ENCODE results near the gene ANTXR1.
"Not testable (repeated sequence)": the region's sequence is repeated elsewhere in the genome, so short reads cannot be mapped to it uniquely, and the experiment has no call there.

ANTXR1 gene

GRCh38 chr2:69237070-69237670 lies 224.2 kb downstream of the ANTXR1 start:
- no peak for DNase-seq (ENCODE audit: low read depth)

GRCh38 chr2:69238449-69239031 lies 225.6 kb downstream of the ANTXR1 start:
- peak; percentile 83 for DNase-seq (ENCODE audit: low read depth)

DNA sequence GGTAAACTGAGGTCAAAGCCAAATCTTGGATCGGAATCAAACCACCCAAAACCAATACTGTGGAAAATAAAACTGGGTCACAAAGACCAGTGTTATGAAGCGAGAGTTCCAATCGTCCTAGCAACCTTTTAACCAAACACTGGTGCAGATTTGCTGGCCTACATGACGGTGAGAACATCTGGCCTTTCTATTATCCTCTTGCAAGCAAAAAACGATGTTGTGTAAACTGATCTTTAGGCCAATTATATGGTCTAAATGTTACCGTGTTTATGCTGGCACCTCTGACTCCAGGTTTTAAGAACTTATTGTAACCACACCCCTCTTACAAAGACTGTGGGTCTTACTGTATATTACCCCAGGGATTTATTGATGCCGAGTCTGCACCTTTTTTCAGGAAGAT lies 228.1 kb downstream of the ANTXR1 start:
- no peak for DNase-seq (ENCODE audit: low read depth)

DNA sequence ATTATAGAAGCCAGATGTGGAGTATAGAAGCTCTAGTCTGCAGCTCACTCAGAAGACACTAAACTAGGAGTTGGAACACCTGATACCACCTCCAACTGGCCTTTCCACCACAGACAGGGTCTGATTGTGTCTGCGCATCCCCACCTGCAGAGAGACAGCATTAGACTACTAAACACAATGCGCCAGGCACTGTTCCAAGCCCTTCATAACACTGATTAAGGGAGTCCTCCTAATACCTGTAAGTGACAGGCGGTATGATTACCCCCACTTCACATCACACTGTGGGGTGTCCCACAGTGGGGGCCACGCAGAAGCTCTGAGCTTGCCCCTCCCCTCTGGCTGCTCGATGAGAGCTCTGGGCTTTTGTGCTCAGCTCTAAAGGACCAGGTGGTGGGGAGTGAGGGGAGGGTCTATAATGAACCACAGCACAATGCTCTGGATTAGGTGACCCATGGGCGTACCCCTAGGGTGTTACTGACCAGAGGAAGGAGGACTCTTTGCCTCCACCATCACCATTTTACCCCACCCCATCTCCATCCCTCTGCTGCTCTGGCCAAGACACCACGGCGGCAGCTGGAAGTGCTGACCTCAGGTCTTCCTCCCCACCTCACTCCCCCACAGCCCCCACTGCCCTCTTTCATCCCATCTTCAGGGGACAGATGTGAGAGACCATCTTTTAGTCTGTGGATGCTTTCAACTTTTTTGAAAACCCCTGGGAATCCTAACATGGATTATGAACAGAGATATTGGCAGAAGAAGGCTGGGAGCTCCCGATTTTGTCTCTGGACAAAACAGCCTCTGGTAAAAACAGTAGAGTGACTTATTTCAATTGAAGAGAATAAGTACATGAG lies 228.9 kb downstream of the ANTXR1 start:
- no peak for DNase-seq (ENCODE audit: low read depth)

DNA sequence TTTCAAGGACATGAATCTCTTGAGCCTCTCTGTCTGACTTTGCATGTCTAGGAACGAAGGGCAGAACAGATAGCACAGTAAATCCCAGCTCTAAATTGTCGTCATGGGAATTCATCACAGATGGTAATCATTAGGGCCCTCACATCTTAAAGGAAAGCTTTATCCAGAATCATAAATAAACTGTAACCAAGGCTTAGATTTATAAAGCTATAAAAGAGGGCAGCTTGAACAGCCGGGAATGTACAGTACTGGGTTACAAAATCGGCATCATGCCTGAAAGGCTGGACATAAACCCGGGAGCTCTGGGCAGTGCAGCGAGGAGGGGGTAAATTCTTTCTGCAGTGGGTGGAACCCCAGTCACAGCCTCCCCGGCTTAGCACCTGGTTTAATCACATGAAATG lies 229.7 kb downstream of the ANTXR1 start:
- no peak for DNase-seq (ENCODE audit: low read depth)

DNA sequence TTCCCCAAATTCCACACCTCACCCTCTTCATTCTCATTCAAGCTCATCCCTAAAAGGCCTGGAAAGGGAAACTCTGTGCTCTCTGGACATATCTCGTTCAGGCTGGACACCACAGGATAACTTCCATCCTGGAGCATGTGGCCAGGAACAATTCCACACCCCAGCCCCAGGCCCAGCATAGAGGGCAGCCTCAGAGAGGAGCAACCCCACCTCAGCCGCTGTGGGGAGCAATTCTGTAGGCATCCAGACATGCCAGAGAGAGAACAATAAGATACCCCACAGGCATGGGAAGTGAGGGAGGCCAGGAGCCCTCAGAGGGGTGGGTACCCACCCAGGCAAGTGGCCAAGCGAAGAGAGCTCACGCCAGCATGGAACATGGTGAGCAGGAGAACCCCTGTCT lies 230.7 kb downstream of the ANTXR1 start:
- DNase-seq (ENCODE audit: low read depth), result no peak

GRCh38 chr2:69244882-69245281 lies 231.9 kb downstream of the ANTXR1 start:
- DNase-seq (ENCODE audit: low read depth), result no peak

- no peak for DNase-seq (ENCODE audit: low read depth)
Observed at GRCh38 chr2:69247583-69247982, 234.6 kb downstream of the ANTXR1 start.

- no peak for DNase-seq (ENCODE audit: low read depth)
Observed at GRCh38 chr2:69248232-69248631, 235.3 kb downstream of the ANTXR1 start.

DNA sequence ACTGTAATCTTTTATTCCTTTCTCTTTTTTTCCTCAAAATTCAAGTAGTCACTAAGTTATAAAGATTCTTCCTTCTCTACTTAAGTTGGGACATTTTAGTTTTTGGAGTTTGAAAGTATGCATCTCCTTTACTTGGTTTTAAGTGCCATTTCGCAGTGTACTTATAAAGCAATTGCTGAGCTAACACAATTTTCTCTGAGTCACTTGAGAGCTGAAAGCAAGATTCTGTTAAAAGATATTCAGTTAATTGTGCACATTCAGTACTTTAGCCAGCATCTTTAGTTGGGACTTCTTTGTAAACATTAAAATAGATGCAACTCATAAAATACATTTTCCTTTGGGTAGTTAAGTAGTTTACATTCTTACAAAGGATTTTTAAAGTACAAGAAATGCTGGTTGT lies 238.0 kb downstream of the ANTXR1 start:
- DNase-seq (ENCODE audit: low read depth), result no peak

DNA sequence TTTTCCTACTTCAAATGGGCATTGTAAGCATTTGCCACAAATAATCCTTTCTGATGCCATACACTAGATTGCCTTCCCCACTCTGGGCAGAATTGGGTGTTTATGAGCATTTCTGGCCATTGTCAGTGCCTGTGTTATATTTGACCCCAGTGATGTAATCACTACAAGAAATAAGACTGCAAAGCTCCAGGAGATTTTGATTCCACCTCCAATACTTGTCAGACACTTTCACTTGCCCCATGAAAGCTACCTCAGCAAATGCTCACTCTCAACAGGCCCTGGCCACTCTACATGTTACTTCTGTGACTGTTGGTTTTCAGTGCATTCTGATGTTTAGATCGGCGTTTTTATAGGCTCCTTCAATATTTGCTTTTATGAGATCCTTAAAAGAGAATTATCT lies 239.0 kb downstream of the ANTXR1 start:
- DNase-seq (ENCODE audit: low read depth), result no peak

GRCh38 chr2:69253112-69253511 lies 240.1 kb downstream of the ANTXR1 start:
- DNase-seq (ENCODE audit: low read depth), result no peak

DNA sequence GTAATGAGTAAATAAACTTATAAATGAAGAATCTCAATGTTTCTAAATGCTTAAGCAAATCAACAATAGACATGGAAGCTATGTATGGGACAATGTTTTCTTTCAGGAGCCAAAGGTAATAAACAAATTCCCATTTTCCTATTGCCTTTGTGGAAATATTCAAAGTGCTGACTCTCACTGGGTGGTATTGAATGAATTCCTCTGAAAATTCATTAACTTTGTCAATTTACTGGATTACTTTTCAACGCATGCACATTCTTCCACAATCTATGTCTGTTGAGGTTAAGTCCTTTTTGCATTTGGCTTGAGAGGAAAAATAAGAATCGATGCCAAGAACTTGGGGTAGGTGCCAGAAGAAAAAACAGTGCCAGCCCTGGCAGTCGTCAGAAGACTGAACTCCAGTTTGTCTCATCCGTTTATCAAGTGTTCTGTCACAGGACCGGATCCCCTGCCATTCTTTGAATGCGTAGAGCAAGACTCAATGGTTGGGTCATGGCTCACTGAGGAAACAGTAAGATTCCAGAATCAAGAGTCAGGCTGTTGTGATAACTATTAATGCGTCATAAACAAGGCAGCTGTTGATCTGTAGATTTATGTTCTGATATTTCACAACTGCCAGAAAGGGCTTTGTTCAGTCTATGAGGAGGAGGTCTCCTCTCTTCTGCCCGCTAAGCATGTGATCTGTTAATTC lies 240.8 kb downstream of the ANTXR1 start:
- DNase-seq (ENCODE audit: low read depth), result peak; percentile 98

GRCh38 chr2:69255760-69256159 lies 242.8 kb downstream of the ANTXR1 start:
- no peak for DNase-seq (ENCODE audit: low read depth)

DNA sequence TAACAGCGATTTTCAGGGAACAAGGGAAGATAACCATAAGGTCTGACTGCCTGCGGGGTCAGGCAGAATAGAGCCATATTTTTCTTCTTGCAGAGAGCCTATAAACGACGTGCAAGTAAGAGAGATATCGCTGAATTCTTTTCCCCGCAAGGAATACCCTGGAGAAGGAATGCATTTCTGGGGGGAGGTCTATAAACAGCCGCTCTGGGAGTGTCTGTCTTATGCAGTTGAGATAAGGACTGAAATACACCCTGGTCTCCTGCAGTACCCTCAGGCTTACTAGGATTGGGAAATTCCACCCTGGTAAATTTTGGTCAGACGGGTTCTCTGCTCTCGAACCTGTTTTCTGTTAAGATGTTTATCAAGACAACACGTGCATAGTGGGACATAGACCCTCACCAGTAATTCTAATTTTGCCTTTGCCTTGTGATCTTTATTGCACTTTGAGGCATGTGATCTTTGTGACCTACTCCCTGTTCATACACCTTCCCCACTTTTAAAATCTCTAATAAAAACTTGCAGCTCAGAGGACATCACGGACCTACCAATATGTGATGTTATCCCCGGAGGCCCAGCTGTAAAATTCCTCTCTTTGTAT lies 247.1 kb downstream of the ANTXR1 start:
- DNase-seq (ENCODE audit: low read depth), result not testable (repeated sequence)

DNA sequence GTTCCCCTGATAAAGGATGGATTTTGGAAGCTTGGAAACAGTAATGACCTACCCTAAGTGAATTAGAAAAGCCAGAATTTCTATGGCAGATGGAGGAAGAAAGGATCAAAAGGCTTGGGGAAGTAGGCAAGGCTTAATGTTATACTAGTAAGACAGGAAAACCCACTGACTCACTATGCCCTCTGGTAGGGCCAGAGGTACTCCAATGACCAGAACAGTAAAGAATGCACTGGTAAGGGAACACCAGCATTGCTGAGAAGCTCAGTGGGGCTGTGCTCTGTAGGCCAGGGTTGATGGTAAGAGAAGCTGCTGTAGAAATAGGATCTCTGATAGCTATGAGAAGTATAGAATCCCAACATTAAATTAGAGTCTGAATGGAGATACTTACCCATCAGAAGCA lies 247.7 kb downstream of the ANTXR1 start:
- DNase-seq (ENCODE audit: low read depth), result no peak

- no peak for DNase-seq (ENCODE audit: low read depth)
Observed at GRCh38 chr2:69269330-69269729, 256.4 kb downstream of the ANTXR1 start.

GRCh38 chr2:69271831-69272257 lies 258.9 kb downstream of the ANTXR1 start:
- no peak for DNase-seq (ENCODE audit: low read depth)

DNA sequence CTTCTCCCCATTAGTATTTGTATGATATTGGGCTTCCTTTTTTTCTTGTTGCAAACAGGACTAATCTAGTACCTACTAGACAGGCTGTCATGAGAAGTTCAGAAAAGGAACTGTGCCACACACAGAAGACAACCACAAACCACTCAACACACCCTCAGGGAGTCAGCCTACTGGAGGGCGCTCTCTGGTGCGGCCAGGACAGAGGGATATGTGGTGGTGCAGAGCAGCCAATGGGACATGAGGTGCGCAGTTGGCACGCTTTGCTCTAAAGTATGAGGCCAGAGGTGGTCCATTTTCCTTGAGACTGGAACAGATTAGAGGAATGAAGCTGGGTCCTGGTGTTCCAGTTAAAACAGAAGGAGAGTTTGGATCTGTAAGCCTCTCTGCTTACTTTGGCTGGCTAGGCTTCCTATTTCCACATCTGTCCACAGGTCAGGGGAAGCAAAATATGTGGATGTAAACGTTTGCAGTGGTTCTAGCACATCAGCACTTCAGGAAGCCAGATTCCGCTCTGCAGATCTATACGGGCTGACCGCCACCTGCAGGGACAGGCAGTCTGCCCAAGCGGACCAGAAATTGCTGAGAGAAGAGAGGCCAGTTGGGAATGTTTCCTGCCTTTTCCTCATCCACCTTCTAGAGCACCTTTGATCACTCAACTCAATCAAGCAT lies 260.0 kb downstream of the ANTXR1 start:
- DNase-seq (ENCODE audit: low read depth), result no peak

DNA sequence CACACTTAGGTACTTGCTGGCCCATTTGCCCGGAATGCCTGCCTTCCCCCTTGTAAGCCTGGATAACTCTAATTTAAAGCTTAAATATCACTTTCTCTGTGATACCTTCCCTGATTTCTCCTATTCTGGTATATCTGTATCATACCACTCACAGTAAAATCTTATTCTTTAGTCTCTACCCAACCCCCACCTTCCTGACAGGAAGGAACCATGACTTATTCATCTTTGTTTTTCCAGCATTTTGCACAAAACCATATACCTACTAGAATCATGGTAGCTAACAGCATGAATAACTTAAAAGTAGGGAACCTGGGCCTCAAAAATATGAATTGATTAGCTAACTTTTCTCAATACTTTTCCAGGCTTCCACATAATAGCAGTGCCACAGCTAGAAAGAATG lies 262.5 kb downstream of the ANTXR1 start:
- no peak for DNase-seq (ENCODE audit: low read depth)

GRCh38 chr2:69278366-69278765 lies 265.4 kb downstream of the ANTXR1 start:
- no peak for DNase-seq (ENCODE audit: low read depth)

DNA sequence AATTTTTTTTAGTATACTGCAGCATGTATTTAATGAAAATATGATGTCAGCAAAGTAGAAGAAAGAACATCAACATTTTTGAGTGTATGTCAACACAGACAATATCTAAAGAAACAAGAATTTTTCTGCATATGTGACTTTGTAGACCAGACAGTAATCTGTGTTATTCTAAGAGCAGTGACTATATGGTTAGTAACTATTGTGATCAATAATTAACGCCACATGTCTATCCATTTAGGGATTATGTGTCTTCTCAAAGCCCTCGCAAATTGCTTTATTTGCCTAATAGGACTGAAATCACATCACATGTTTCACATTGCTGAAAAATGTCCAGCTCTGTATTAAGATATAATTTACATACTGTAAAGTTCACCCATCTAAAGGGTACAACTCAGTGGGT lies 266.2 kb downstream of the ANTXR1 start:
- peak; percentile 10 for DNase-seq (ENCODE audit: low read depth)
